HEK293T (cell line): ENCODE data around the gene HOXD10.

Experiments
- ARNT ChIP-seq: fragments of 450-650 bp; IDR thresholded peaks from 2 replicates; pipeline ENCODE4 v1.6.1; 2017; ENCODE audit warnings: mild to moderate bottlenecking
- CTBP1 ChIP-seq: fragments of 450-650 bp; IDR thresholded peaks from 2 replicates; pipeline ENCODE4 v1.6.1; 2016; ENCODE audit warnings: borderline replicate concordance
- FOXA1 ChIP-seq: fragments of 450-650 bp; IDR thresholded peaks from 2 replicates; pipeline ENCODE4 v1.6.1; 2016; ENCODE audit warnings: mild to moderate bottlenecking
- FOXM1 ChIP-seq: fragments of 450-650 bp; IDR thresholded peaks from 2 replicates; pipeline ENCODE4 v1.6.1; 2017; ENCODE audit warnings: mild to moderate bottlenecking, borderline replicate concordance
- HDGF ChIP-seq: fragments of 450-650 bp; IDR thresholded peaks from 2 replicates; pipeline ENCODE4 v1.6.1; 2017; ENCODE audit warnings: antibody characterized with exemption, borderline replicate concordance
- NFRKB ChIP-seq: fragments of 450-650 bp; IDR thresholded peaks from 2 replicates; pipeline ENCODE4 v1.6.1; 2016; ENCODE audit warnings: mild to moderate bottlenecking, moderate library complexity
- SP1 ChIP-seq: fragments of 450-650 bp; IDR thresholded peaks from 2 replicates; pipeline ENCODE4 v1.6.1; 2017
- SUZ12 ChIP-seq: fragments of 450-650 bp; IDR thresholded peaks from 2 replicates; pipeline ENCODE4 v1.6.1; 2016; ENCODE audit warnings: mild to moderate bottlenecking
- ZNF384 ChIP-seq: fragments of 450-650 bp; IDR thresholded peaks from 2 replicates; pipeline ENCODE4 v1.6.1; 2016
- TF ChIP-seq, protein P1 (sequence below): fragments of 450-650 bp; IDR thresholded peaks from 2 replicates; pipeline ENCODE4 v1.6.1; 2016

DNA sequence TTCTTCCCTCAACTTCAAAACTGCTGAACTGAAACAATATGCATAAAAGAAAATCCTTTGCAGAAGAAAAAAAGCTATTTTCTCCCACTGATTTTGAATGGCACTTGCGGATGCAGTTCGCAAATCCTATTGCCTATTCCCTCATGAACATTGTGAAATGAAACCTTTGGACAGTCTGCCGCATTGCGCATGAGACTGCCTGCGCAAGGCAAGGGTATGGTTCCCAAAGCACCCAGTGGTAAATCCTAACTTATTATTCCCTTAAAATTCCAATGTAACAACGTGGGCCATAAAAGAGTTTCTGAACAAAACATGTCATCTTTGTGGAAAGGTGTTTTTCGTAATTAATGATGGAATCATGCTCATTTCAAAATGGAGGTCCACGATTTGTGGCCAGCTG, 21.3 kb downstream of the HOXD10 start:
- TF ChIP-seq CTBP1 (no peak), ZNF384 (no peak), FOXM1 (no peak), ARNT (no peak), NFRKB (no peak), SUZ12 (no peak), FOXA1 (no peak), HDGF (no peak), SP1 (no peak)
- TF ChIP-seq, protein P1, sequence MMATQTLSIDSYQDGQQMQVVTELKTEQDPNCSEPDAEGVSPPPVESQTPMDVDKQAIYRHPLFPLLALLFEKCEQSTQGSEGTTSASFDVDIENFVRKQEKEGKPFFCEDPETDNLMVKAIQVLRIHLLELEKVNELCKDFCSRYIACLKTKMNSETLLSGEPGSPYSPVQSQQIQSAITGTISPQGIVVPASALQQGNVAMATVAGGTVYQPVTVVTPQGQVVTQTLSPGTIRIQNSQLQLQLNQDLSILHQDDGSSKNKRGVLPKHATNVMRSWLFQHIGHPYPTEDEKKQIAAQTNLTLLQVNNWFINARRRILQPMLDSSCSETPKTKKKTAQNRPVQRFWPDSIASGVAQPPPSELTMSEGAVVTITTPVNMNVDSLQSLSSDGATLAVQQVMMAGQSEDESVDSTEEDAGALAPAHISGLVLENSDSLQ: no peak
